SK-N-MC (cell line): Measurements from ENCODE around the gene PRR18.

Source experiments
- EZH2 ChIP-seq: fragments of 200-600 bp; sonication (generic); IDR thresholded peaks from one replicate; pipeline ENCODE4 v1.6.1; 2017; ENCODE audit warnings: antibody characterized with exemption
- POLR2AphosphoS5 ChIP-seq: IDR thresholded peaks from 2 replicates; pipeline ENCODE4 v1.6.1; 2012; ENCODE audit warnings: mild to moderate bottlenecking, low read depth, low read length, borderline replicate concordance

GRCh38 chr6:166279393-166279679, 28.9 kb downstream of the PRR18 start:
- no peak for TF ChIP-seq POLR2AphosphoS5
- no peak for TF ChIP-seq EZH2
